Measurements from ENCODE around the gene DBNDD1. TPM values are rescaled to one million over a fixed set of nuclear protein-coding genes. Genes with fewer than 3 reads are reported as not detected.

Gene DBNDD1
- total RNA-seq, 1 donor from 2014 or later: 77.8 TPM

GRCh38 chr16:90011908-90012501 lies 7.3 kb downstream of the DBNDD1 start:
- H3K4me3 Mint-ChIP-seq (ENCODE audit: unreplicated experiment): no peak overlapping the region
- H3K9me3 Mint-ChIP-seq (ENCODE audit: unreplicated experiment): no peaks in the 10 kb centered on the region
- H3K27me3 Mint-ChIP-seq (ENCODE audit: unreplicated experiment): peaks cover 3% of the 10 kb centered on the region
- no peak for DNase-seq
- peaks cover 4% of the 10 kb centered on the region for H3K4me1 Mint-ChIP-seq (ENCODE audit: low read depth, unreplicated experiment)
- no peak overlapping the region for H3K27ac Mint-ChIP-seq (ENCODE audit: unreplicated experiment)
- H3K36me3 Mint-ChIP-seq (ENCODE audit: unreplicated experiment): no peaks in the 10 kb centered on the region
- TF ChIP-seq CTCF (IDR thresholded peaks at IDR 0.05; ENCODE audit: partially characterized antibody, unreplicated experiment): no peak

- DNase-seq: no peak
- Mint-ChIP-seq H3K4me3 (ENCODE audit: unreplicated experiment) (no peak overlapping the region), H3K27ac (ENCODE audit: unreplicated experiment) (no peak overlapping the region), H3K27me3 (ENCODE audit: unreplicated experiment) (peaks cover 1% of the 10 kb centered on the region), H3K4me1 (ENCODE audit: low read depth, unreplicated experiment) (peaks cover 4% of the 10 kb centered on the region), H3K36me3 (ENCODE audit: unreplicated experiment) (no peaks in the 10 kb centered on the region), H3K9me3 (ENCODE audit: unreplicated experiment) (no peaks in the 10 kb centered on the region)
- no peak for TF ChIP-seq CTCF (IDR thresholded peaks at IDR 0.05; ENCODE audit: partially characterized antibody, unreplicated experiment)
Observed at GRCh38 chr16:90011508-90011819, 7.8 kb downstream of the DBNDD1 start.

GRCh38 chr16:90010676-90011507 lies 8.4 kb downstream of the DBNDD1 start:
- H3K36me3 Mint-ChIP-seq (ENCODE audit: unreplicated experiment): no peaks in the 10 kb centered on the region
- TF ChIP-seq CTCF (IDR thresholded peaks at IDR 0.05; ENCODE audit: partially characterized antibody, unreplicated experiment): no peak
- H3K27me3 Mint-ChIP-seq (ENCODE audit: unreplicated experiment): peaks cover 1% of the 10 kb centered on the region
- no peaks in the 10 kb centered on the region for H3K9me3 Mint-ChIP-seq (ENCODE audit: unreplicated experiment)
- H3K4me3 Mint-ChIP-seq (ENCODE audit: unreplicated experiment): no peak overlapping the region
- DNase-seq: no peak
- peaks cover 4% of the 10 kb centered on the region for H3K4me1 Mint-ChIP-seq (ENCODE audit: low read depth, unreplicated experiment)
- no peak overlapping the region for H3K27ac Mint-ChIP-seq (ENCODE audit: unreplicated experiment)

GRCh38 chr16:90009172-90009899 lies 9.9 kb downstream of the DBNDD1 start:
- Mint-ChIP-seq H3K9me3 (ENCODE audit: unreplicated experiment) (no peaks in the 10 kb centered on the region), H3K4me1 (ENCODE audit: low read depth, unreplicated experiment) (peaks cover 4% of the 10 kb centered on the region), H3K27ac (ENCODE audit: unreplicated experiment) (no peak overlapping the region), H3K36me3 (ENCODE audit: unreplicated experiment) (no peaks in the 10 kb centered on the region), H3K27me3 (ENCODE audit: unreplicated experiment) (peaks cover 6% of the 10 kb centered on the region), H3K4me3 (ENCODE audit: unreplicated experiment) (no peak overlapping the region)
- no peak for DNase-seq
- no peak for TF ChIP-seq CTCF (IDR thresholded peaks at IDR 0.05; ENCODE audit: partially characterized antibody, unreplicated experiment)
